Fibroblast of lung (primary cell): ENCODE measurements around the gene VCP.

Experiments used
- EZH2 ChIP-seq: IDR thresholded peaks from 2 replicates; pipeline ENCODE4 v1.5.1; 2012; ENCODE audit warnings: low read length, control low read depth, mild to moderate bottlenecking; ENCODE audit errors: missing control alignments
- TF ChIP-seq, protein P1 (sequence below), 2 donors: IDR thresholded peaks in 1 of 2; conservative IDR thresholded peaks in 1 of 2; 1 replicate in 1 of 2; 2 replicates in 1 of 2; pipeline ENCODE4 v1.5.1; 2011 to 2012; ENCODE audit warnings: low read length in 2 of 2, control low read depth in 1 of 2, inconsistent platforms in 1 of 2, low read depth in 1 of 2, mild to moderate bottlenecking in 1 of 2

DNA sequence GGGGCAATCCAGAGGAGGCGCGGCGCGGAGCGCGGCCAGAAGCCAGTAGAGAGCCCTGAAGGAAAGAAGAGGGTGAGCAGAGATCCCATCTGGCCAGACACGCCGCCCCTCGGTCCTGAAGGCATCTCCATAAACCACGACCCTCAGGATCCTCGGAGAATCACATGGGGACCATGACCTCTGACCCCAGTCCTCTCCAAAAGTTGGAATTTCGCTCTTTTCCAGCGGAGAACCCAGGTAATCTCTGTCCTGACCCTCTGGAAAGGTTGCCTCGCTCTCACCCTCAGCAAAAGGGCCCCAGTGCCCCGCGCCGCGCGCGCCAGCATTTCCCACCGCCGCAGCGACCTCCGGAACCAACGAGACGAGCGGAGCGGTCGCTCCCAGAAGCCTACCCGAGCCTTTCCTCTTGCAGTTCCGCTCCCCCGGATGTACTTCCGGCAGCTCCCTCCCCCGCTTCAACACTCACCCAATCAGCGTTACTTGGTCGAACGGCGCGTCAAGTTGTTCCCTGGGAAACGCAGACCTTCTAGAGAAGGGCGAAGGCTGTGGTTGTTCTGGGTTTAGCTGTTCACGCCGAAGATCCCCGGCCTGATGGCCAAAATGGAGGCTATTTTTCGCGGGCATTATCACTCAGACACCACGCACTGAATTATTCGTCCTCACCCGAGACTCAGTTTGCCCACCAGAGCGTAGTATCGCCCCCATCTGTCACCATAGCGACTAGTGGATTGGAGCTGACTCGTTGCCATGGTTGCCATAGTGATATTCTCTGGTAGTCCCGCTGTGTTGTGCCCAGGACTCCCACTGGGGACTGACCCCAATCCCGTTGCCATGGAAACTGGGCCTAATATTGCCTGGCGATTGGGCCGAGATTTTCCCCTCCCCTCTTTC is 30.6 kb upstream of the VCP start, which contains the start of gene STOML2:
- TF ChIP-seq EZH2: no peak
- TF ChIP-seq, protein P1, sequence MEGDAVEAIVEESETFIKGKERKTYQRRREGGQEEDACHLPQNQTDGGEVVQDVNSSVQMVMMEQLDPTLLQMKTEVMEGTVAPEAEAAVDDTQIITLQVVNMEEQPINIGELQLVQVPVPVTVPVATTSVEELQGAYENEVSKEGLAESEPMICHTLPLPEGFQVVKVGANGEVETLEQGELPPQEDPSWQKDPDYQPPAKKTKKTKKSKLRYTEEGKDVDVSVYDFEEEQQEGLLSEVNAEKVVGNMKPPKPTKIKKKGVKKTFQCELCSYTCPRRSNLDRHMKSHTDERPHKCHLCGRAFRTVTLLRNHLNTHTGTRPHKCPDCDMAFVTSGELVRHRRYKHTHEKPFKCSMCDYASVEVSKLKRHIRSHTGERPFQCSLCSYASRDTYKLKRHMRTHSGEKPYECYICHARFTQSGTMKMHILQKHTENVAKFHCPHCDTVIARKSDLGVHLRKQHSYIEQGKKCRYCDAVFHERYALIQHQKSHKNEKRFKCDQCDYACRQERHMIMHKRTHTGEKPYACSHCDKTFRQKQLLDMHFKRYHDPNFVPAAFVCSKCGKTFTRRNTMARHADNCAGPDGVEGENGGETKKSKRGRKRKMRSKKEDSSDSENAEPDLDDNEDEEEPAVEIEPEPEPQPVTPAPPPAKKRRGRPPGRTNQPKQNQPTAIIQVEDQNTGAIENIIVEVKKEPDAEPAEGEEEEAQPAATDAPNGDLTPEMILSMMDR (conservative IDR thresholded peaks at IDR 0.05 in 1 of 2, IDR thresholded peaks at IDR 0.05 in 1 of 2; ENCODE audit: low read depth in 1 of 2, low read length in 2 of 2): no peak
